A673 (cell line): ENCODE data around the gene SCYGR7. TPM values are rescaled to one million over a fixed set of nuclear protein-coding genes. Genes with fewer than 3 reads are reported as not detected.
"Not testable (repeated sequence)": the region's sequence is repeated elsewhere in the genome, so short reads cannot be mapped to it uniquely, and the experiment has no call there.

Source experiments
- BruUV-seq: library from RNA; stranded (reverse); fragments of 400-500 nt; replicated peaks from 2 replicates; lab custom pipeline; 2021; lab: Mats Ljungman, UMichigan
- CTCF ChIA-PET: fragments of 300-600 bp; sonication (Branson Sonifier 250); formaldehyde crosslinking; loops from one replicate; lab custom pipeline; 2022; ENCODE audit warnings: antibody characterized with exemption; lab: Charles Lee
- POLR2A ChIA-PET: fragments of 300-600 bp; sonication (Branson Sonifier 250); formaldehyde crosslinking; loops from one replicate; lab custom pipeline; 2022; ENCODE audit warnings: antibody characterized with exemption; ENCODE audit not compliant: low non-redundant PET; lab: Charles Lee
- DNase-seq: peaks from one replicate; pipeline ENCODE4 v3.0.0-alpha.2; 2015; ENCODE audit warnings: low spot score
- H3K27ac ChIP-seq: fragments of 200-600 bp; sonication (generic); 2 replicates; pipeline ENCODE4 v1.5.1; 2016; ENCODE audit warnings: mixed run types, low read depth, mild to moderate bottlenecking, mixed read lengths, antibody characterized with exemption, low read length; ENCODE audit not compliant: poor library complexity, severe bottlenecking
- H3K27me3 ChIP-seq: fragments of 200-600 bp; sonication (generic); replicated peaks from 2 replicates; pipeline ENCODE4 v1.6.1; 2017; ENCODE audit warnings: mixed run types, low read depth, mild to moderate bottlenecking, mixed read lengths, antibody characterized with exemption, low read length; ENCODE audit not compliant: insufficient read depth, poor library complexity
- H3K36me3 ChIP-seq: fragments of 200-600 bp; sonication (generic); 2 replicates; pipeline ENCODE4 v1.6.1; 2016; ENCODE audit warnings: mixed run types, mild to moderate bottlenecking, mixed read lengths, antibody characterized with exemption, low read length; ENCODE audit not compliant: insufficient read depth, poor library complexity, severe bottlenecking
- H3K4me1 ChIP-seq: fragments of 200-600 bp; sonication (generic); 2 replicates; pipeline ENCODE4 v1.6.1; 2017; ENCODE audit warnings: mixed run types, mild to moderate bottlenecking, mixed read lengths, antibody characterized with exemption, low read length; ENCODE audit not compliant: insufficient read depth, poor library complexity, severe bottlenecking
- H3K4me3 ChIP-seq: fragments of 200-600 bp; sonication (generic); 2 replicates; pipeline ENCODE4 v1.5.1; 2016; ENCODE audit warnings: low read depth, mixed run types, mild to moderate bottlenecking, mixed read lengths, low read length; ENCODE audit not compliant: poor library complexity, severe bottlenecking
- H3K9me3 ChIP-seq: fragments of 200-600 bp; sonication (generic); 2 replicates; pipeline ENCODE4 v1.6.1; 2016; ENCODE audit warnings: mixed run types, low read depth, mild to moderate bottlenecking, mixed read lengths, antibody characterized with exemption, low read length; ENCODE audit not compliant: poor library complexity, severe bottlenecking
- EZH2 ChIP-seq: fragments of 200-600 bp; sonication (generic); IDR thresholded peaks from 2 replicates; pipeline ENCODE4 v1.6.1; 2017; ENCODE audit warnings: borderline replicate concordance, low read depth, mild to moderate bottlenecking, mixed read lengths, antibody characterized with exemption, low read length; ENCODE audit not compliant: poor library complexity, severe bottlenecking
- intact Hi-C: fragments of 100-400 bp; cut with micrococcal nuclease; formaldehyde crosslinking; loops from one replicate; pipeline ENCODE4 v1.10.0; 2022; ENCODE audit not compliant: unreplicated experiment
- total RNA-seq: library from RNA; stranded (reverse); gene quantifications from 2 replicates; pipeline ENCODE4 v1.2.3, GENCODE V29; 2021
- TF ChIP-seq, protein P1 (sequence below): fragments of 300-800, 200-600 bp; sonication (generic); conservative IDR thresholded peaks from 2 replicates; pipeline ENCODE4 v1.5.1; 2017; ENCODE audit warnings: low read depth, mild to moderate bottlenecking, antibody characterized with exemption, low read length, moderate library complexity, mixed read lengths

Gene SCYGR7
- total RNA-seq, 1 experiment from 2014 or later, result not detected

DNA sequence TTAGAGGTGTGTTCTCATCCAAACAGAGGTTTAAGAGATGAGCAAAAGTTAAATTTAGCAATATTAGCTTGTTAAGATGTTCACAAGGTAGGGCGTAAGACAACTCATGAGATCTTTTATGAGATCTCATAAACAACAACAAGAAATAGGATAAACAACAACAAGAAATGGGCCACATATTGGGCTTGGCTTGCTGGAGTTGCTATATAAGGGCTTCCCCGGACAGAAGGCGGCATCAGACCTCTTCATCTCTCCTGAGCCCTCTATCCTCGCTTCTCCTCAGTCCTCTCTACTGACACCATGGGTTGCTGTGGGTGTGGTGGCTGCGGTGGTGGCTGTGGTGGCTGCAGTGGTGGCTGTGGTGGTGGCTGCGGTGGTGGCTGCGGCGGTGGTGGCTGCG lies 17.5 kb downstream of the SCYGR7 start, which contains the start of gene SCYGR8:
SCYGR8 (plus strand) TSS at position 301 of the 400 bp plus-strand sequence; CDS start at position 301, 0 bp downstream.
- BruUV-seq, result no TSS peak
- Histone ChIP-seq H3K27ac (no peak within 1 kb of the TSS), H3K27me3 (no peaks in the 10 kb centered on the region), H3K4me1 (no peaks in the 10 kb centered on the region), H3K36me3 (no peaks in the 10 kb centered on the region), H3K9me3 (no peaks in the 10 kb centered on the region), H3K4me3 (no peak within 1 kb of the TSS)
- intact Hi-C loops, result no loop called here
- ChIA-PET POLR2A (no interaction called here), CTCF (no interaction called here)
- TF ChIP-seq EZH2, result no peak
- TF ChIP-seq, protein P1, sequence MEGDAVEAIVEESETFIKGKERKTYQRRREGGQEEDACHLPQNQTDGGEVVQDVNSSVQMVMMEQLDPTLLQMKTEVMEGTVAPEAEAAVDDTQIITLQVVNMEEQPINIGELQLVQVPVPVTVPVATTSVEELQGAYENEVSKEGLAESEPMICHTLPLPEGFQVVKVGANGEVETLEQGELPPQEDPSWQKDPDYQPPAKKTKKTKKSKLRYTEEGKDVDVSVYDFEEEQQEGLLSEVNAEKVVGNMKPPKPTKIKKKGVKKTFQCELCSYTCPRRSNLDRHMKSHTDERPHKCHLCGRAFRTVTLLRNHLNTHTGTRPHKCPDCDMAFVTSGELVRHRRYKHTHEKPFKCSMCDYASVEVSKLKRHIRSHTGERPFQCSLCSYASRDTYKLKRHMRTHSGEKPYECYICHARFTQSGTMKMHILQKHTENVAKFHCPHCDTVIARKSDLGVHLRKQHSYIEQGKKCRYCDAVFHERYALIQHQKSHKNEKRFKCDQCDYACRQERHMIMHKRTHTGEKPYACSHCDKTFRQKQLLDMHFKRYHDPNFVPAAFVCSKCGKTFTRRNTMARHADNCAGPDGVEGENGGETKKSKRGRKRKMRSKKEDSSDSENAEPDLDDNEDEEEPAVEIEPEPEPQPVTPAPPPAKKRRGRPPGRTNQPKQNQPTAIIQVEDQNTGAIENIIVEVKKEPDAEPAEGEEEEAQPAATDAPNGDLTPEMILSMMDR, result no peak
- no peak for DNase-seq

DNA sequence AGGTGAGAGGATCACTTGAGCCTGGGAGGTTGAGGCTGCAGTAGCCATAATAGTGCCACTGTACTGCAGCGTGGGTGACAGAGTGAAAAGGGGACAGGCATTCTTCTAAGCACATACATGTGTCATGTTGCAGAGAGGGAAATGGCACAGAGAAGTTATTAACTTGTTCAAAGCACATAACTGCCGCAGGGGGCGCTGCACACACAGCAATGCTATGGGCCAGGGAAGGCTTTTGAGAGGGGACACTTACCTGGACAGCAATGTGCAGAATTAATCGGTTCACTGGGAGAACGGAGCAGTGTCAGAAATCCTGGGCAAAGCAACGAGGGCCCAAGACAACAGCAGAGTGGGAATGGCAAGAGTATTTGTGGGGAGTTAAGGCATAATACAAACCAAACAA lies 19.9 kb downstream of the SCYGR7 start:
- Histone ChIP-seq H3K4me3 (no peak overlapping the region), H3K36me3 (no peaks in the 10 kb centered on the region), H3K9me3 (no peaks in the 10 kb centered on the region), H3K27ac (no peak overlapping the region), H3K27me3 (no peaks in the 10 kb centered on the region), H3K4me1 (no peaks in the 10 kb centered on the region)
- POLR2A ChIA-PET, result no interaction called here
- TF ChIP-seq EZH2, result no peak
- TF ChIP-seq, protein P1, result peak; percentile 41
- BruUV-seq, result no TSS peak
- CTCF ChIA-PET, result no interaction called here
- intact Hi-C loops, result no loop called here
- no peak for DNase-seq

DNA sequence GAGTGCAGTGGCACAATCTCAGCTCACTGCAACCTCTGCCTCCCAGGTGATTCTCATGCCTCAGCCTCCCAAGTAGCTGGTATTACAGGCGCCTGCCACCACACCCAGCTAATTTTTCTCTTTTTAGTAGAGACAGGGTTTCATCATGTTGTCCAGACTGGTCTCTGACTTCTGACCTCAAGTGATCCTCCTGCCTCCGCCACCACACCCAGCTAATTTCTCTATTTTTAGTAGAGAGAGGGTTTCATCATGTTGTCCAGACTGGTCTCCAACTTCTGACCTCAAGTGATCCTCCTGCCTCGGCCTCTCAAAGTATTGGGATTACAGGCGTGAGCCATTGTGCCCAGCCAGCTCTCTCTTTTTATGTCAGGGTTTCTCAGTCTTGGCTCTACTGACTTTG lies 28.1 kb downstream of the SCYGR7 start:
- intact Hi-C loops, H3K9me3 ChIP-seq, BruUV-seq, H3K4me1 ChIP-seq, POLR2A ChIA-PET, H3K36me3 ChIP-seq, H3K27ac ChIP-seq, DNase-seq, H3K4me3 ChIP-seq, CTCF ChIA-PET, H3K27me3 ChIP-seq: not testable (repeated sequence)

DNA sequence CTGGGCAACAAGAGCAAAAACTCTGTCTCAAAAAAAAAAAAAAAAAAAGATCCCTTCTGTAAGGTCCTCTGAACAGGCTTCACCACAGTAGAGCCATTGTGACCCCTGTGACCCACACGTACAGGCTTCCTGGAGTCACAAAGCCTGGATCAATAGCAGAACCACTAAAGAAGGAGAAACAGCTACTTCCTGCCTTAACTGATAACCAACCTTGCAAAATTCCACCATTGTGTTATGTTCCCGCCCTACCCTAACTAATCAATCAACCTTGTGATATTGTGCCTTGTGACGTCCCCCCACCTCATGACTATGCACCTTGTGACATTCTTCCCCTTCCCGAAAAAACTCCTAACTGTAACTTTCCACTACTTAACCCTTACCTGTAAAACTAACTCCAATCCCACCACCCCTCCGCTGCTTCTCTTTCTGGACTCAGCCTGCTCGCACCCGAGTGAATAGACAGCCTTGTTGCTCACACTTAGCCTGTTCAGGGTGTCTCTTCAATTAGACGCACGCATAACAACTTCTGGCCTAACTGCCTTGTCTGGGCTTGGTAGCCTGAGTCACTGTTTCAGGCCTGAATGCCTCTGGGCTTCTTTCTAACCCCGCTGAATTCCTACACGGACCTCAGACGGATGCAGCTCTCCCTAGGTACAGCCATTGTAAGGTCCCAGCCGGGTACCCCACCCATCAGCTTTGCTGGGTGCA lies 31.4 kb downstream of the SCYGR7 start:
- TF ChIP-seq, protein P1, result no peak
- no peak for TF ChIP-seq EZH2
- BruUV-seq, result no TSS peak
- H3K9me3 ChIP-seq, result no peaks in the 10 kb centered on the region
- H3K4me1 ChIP-seq, result peaks cover 2% of the 10 kb centered on the region
- no peaks in the 10 kb centered on the region for H3K27me3 ChIP-seq
- no peak for DNase-seq
- H3K27ac ChIP-seq, result no peak overlapping the region
- no peak overlapping the region for H3K4me3 ChIP-seq
- no peaks in the 10 kb centered on the region for H3K36me3 ChIP-seq
- ChIA-PET POLR2A (no interaction called here), CTCF (no interaction called here)
- intact Hi-C loops, result no loop called here
